ENCODE data around the gene SLC5A10.

SLC5A10 gene

GRCh38 chr17:18965530-18966236 lies 13.7 kb downstream of the SLC5A10 start:
- DNase-seq: no peak

DNA sequence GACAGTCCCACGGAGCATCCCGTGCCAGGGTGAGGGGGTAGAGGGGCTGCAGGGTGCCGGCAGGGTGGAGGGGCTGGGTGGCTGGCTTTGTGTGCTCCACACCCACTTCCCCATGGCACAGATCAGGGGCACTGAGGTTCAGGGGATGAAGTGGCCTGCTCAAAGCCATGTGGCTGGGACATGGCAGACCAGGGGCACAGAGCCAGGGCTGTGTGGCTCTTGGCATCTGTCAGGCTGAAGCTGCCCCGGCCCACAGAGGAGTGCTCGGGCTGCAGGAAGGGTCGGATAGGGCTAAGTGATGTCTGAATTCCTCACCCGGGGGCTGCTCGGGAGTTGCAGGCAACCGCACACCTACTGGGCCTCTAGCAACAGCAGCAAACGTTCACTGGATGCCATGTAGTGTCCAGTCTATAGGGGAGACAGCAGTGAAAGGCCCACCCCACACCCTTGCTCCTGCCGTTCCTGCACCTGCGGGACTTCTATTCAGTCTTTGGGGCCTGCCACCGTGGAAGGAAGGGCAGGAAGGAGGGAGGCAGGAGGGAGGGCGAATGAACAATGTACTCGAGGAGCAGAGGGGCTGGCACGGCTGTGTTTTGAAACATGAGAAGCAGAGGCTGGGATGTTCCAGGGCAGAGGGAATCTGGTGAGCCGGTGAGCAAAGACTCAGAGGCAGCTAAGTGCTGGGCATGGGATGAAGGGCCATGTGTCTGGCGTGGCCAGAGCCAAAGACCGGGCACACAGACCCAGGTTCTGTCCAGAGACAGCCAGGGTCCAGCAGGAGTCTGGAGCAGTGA lies 15.1 kb downstream of the SLC5A10 start:
- no peak for DNase-seq

GRCh38 chr17:18967916-18968315 lies 16.0 kb downstream of the SLC5A10 start:
- DNase-seq: no peak

GRCh38 chr17:18968345-18968744 lies 16.4 kb downstream of the SLC5A10 start:
- no peak for DNase-seq

- DNase-seq: no peak
Measured at GRCh38 chr17:18968945-18969887, 17.3 kb downstream of the SLC5A10 start.

- DNase-seq: no peak
Measured at GRCh38 chr17:18970582-18971480, 18.9 kb downstream of the SLC5A10 start.

DNA sequence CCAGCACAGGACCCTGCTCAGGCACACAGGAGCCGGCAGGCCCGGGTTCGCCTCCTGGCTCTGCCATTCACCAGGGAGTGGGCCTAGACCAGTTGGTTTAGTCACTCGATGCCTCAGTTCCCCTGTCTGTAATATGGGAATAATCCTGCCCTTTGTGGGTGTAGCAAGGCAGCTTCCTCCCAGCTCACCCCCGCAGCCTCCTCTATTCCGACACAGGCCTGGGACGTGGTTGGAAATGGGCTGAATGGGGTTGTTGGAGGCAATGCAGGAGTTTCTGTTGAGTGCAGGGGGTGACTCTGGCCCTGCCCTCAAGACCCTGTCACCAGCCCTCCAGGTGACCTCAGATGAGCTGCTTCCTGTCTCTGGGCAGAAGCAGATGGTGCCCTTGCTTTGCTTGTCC lies 19.8 kb downstream of the SLC5A10 start:
- no peak for DNase-seq

GRCh38 chr17:18974407-18975149 lies 22.6 kb downstream of the SLC5A10 start:
- DNase-seq: no peak

DNA sequence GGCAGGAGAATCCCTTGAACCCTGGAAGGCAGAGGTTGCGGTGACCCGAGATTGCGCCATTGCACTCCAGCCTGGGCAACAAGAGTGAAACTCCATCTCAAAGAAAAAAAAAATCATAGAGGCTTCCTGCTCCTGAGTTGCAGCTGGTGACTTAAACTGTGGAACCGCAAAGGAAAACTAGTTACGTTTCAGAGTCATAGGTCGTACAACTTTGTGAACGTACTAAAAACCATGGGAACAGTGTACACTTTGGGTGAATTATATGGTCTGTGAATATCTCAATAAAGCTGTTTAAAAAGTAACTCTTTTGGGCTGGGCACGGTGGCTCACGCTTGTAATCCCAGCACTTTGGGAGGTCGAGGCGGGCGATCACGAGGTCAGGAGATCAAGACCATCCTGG lies 23.6 kb downstream of the SLC5A10 start:
- DNase-seq: no peak

- DNase-seq: no peak
Measured at GRCh38 chr17:18976201-18976600, 24.2 kb downstream of the SLC5A10 start.

DNA sequence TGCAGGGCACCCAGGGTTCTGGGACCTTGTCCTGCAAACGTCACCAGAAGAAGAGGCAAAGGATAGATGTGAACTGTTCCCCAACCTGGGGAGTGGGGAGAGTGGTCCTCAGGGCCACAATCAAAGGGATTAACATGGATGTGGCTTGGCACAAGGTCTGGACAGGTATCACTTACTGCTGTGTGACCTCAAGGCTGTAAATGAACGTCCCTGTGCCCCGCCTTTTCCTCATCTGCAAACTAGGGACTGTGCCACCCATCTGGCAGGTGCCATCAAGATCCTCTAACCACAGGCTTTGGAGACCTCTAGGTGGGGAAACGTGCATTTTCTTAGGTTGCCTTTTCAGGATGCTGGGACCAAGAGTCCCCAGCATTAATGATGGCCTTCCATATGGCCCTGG lies 25.1 kb downstream of the SLC5A10 start:
- no peak for DNase-seq

- no peak for DNase-seq
Measured at GRCh38 chr17:18977646-18978045, 25.7 kb downstream of the SLC5A10 start.

DNA sequence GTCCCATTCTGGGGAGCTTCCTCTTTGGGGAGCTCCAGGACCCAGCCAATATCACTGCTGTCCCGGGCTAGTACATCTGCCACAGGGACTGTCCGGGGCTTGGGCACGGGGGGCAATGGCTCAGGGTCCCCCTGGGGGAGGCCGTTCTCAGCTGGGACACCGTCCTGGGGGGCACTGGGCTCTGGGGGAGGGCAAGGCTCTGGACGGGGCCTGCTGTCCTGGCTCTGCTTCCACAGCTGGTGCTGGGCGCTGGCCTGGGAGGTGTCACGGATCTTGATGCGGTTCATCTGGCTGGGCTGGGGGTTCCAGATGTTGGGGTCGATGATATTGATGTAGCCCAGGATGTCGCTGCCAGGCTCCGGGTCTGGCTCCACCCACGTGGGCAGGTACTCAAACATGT lies 26.1 kb downstream of the SLC5A10 start:
- no peak for DNase-seq

DNA sequence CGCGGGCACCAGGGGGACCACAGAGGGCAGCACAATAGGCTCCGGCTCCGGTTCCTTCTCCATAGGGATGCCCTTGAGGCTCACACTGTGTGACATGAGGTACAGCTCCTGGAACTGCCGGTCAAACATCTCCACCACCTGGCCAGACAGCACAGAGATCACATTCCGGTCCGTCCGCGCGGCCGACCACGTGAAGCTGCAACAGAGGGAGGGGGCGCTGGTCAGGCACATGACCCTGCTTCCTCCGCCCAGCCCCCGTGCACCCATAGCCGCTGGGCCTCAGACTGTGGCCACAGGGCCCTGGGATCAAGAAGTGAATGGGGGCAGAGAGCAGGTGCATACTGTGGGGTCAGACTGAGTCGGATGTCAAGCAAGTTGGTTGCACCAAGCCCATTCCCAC lies 26.7 kb downstream of the SLC5A10 start:
- no peak for DNase-seq

- DNase-seq: no peak
Measured at GRCh38 chr17:18980682-18981334, 28.8 kb downstream of the SLC5A10 start.

GRCh38 chr17:18981335-18981641 lies 29.3 kb downstream of the SLC5A10 start:
- DNase-seq: no peak

DNA sequence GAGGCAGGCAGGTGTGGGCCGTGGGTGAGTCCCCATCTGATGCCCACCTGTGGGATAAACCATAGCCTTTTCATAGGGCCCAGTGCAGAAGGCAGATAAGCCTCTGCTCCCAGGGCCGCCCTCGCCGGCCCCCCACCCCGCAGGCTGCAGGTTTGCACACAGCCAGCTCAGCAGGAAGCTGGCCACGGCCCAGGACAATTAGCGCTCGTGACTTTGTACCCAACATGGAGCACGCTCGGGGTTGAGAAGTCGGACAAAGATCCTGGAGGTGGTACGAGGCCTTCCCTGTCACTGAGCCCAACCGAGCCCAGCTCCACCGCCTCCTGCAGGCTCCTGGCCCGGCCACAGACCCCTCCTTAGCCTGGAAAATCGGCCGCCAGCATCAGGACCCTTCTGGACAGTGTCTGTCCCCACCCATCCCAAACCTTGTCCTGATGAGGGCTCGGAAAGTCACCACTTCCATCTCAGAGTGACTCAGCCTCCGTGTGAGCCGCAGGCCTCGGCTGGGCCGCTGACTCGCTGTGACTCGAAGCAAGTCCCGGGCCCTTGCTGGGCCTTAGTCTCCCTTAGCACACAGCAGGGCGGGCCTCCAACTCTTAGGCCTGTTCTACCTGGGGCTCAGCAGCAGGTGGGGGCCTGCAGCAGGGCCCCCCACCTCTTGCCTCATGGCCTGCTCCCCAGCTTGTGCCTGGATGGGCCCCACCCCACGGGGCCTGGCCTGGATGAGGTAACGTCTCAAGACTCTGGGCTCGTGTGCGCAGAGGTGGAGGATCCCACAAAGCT lies 29.9 kb downstream of the SLC5A10 start:
- no peak for DNase-seq

DNA sequence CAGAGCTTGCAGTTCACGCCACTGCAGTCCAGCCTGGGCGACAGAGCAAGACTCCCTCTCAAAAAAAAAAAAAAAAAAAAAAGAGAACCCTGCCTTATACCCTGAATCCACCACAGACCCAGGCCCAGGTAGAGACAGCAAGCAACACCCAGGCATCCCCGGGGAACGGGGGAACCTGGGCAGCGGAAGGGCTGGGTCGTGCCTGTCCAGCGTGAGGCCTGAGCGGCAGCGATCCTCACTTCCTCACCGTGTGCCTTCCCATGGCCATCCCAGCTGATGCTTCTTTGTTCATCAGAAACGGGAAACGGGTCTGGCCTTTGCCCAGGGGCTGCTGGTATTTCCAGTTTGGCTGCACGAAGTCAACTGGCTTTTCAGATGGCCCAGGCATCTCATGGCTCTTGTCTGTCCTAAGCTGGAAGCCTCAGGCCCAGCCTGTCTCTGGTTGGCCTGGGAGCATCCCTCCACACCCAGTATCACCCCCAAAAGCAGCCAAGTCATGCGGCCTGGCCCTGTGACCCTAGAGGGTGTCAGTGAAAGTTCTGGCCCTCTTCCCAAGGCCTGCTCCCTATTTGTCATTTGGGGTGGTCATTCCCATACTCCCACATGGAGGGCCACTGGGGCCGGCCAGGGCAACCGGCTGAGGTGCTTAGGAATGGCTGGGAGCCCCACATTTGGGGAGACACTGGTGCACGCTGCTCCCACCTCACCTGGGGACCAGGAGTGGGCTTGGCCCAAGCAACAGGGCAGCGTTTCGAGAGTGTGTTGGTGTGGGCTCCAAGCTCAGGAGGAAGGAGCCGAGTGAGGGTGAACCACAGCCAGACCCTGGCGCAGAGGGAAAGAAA lies 32.5 kb downstream of the SLC5A10 start:
- no peak for DNase-seq

GRCh38 chr17:18985475-18985874 lies 33.5 kb downstream of the SLC5A10 start:
- DNase-seq: no peak

Measured in midbrain (tissue), 1 donor.